ENCODE data around the gene SPOCD1.

The SPOCD1 gene

GRCh38 chr1:31754397-31754796 is 61.4 kb downstream of the SPOCD1 start:
- DNase-seq: no peak

GRCh38 chr1:31753707-31754349 is 62.0 kb downstream of the SPOCD1 start:
- DNase-seq: no peak

GRCh38 chr1:31752952-31753475 is 62.8 kb downstream of the SPOCD1 start:
- DNase-seq: no peak

- no peak for DNase-seq
These were observed 63.6 kb downstream of the SPOCD1 start for GRCh38 chr1:31752258-31752657.

- DNase-seq: no peak
These were observed 64.0 kb downstream of the SPOCD1 start for GRCh38 chr1:31751822-31752241.

GRCh38 chr1:31750858-31751510 is 64.8 kb downstream of the SPOCD1 start:
- peak in 1 of 2 experiments; percentile 37 for DNase-seq

GRCh38 chr1:31749785-31750735 is 65.8 kb downstream of the SPOCD1 start:
- DNase-seq: no peak

GRCh38 chr1:31748365-31748764 is 67.5 kb downstream of the SPOCD1 start:
- DNase-seq: no peak

GRCh38 chr1:31747304-31747703 is 68.5 kb downstream of the SPOCD1 start:
- no peak for DNase-seq

- DNase-seq: no peak
These were observed 69.1 kb downstream of the SPOCD1 start for GRCh38 chr1:31746687-31747086.

GRCh38 chr1:31745946-31746670 is 69.7 kb downstream of the SPOCD1 start:
- DNase-seq: no peak

GRCh38 chr1:31745096-31745945 is 70.5 kb downstream of the SPOCD1 start:
- peak; percentile 76 to 79 for DNase-seq

GRCh38 chr1:31744165-31744888 is 71.5 kb downstream of the SPOCD1 start:
- DNase-seq: no peak

- no peak for DNase-seq
These were observed 73.2 kb downstream of the SPOCD1 start for GRCh38 chr1:31742462-31743212.

Measured in activated T-cell treated with anti-CD3 and anti-CD28 coated beads, Interleukin-2, amount 50 U/mL, for 48 hours (primary cell).